HFFc6 (cell line): ENCODE results near the gene GPBP1L1. TPM values are rescaled to one million over a fixed set of nuclear protein-coding genes. Genes with fewer than 3 reads are reported as not detected.
A peak's percentile ranks its signal among the peaks of the same experiment; 100 is the strongest.
"Not testable (repeated sequence)": the region's sequence is repeated elsewhere in the genome, so short reads cannot be mapped to it uniquely, and the experiment has no call there.

Experiments used
- DNase-seq: peaks from one replicate; pipeline ENCODE4 v3.0.0-alpha.2; 2018
- H3K27ac Mint-ChIP-seq: 2 replicates; pipeline ENCODE4 v1.8.0; 2020; ENCODE audit warnings: mild to moderate bottlenecking, mixed read lengths
- H3K27me3 Mint-ChIP-seq: 2 replicates; pipeline ENCODE4 v1.8.0; 2021; ENCODE audit warnings: mild to moderate bottlenecking, moderate library complexity, mixed read lengths; ENCODE audit not compliant: insufficient read depth
- H3K36me3 Mint-ChIP-seq: 2 replicates; pipeline ENCODE4 v1.8.0; 2021; ENCODE audit warnings: low read depth, mixed read lengths
- H3K4me1 Mint-ChIP-seq: 2 replicates; pipeline ENCODE4 v1.8.0; 2020; ENCODE audit warnings: low read depth, mixed read lengths
- H3K4me3 Mint-ChIP-seq: 2 replicates; pipeline ENCODE4 v1.8.0; 2020; ENCODE audit warnings: mild to moderate bottlenecking, moderate library complexity, mixed read lengths
- H3K9me3 Mint-ChIP-seq: 2 replicates; pipeline ENCODE4 v1.8.0; 2020; ENCODE audit warnings: mild to moderate bottlenecking, mixed read lengths
- CTCF ChIP-seq: fragments of 200-600 bp; sonication (generic); IDR thresholded peaks from 2 replicates; pipeline ENCODE4 v1.5.0; 2021; ENCODE audit warnings: antibody characterized with exemption, mild to moderate bottlenecking
- total RNA-seq, 6 experiments: library from RNA; stranded (reverse); fragmentation: NEBNext Ultra II Directional; extraction: Animal tissue kit (Norgen Biotek cat#: 25700); gene quantifications; 2 replicates in 1 of 6; 3 replicates in 5 of 6; pipeline ENCODE4 v1.2.3, GENCODE V29; 2021

GPBP1L1 gene
- total RNA-seq, 6 experiments from 2014 or later = 66.5 to 76.7 (median 68.1) TPM

DNA sequence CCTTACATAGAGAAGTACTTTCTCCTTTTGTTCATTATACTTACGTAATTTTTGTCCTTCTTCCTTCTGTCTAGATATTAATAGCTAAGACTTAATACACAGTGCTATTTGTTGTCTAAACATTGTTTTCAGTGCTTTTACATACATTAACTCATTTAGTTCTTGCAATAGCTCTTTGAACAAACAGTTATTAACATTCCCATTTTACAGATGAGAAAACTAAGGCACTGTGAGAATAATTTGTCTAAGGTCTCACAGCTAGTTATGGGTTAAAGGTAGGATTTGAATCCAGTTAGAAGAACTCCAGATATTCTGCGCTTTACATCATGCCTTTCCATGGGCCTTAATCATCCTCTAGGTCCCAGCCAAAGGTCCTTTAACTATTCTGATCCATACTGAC is 82.1 kb downstream of the GPBP1L1 start:
- Mint-ChIP-seq H3K27ac (no peak overlapping the region), H3K4me3 (no peak overlapping the region), H3K27me3 (no peaks in the 10 kb centered on the region), H3K36me3 (peaks cover 20% of the 10 kb centered on the region; the same call in 1 of the 2 replicates), H3K4me1 (peaks cover 50% of the 10 kb centered on the region), H3K9me3 (no peaks in the 10 kb centered on the region)
- DNase-seq = no peak
- TF ChIP-seq CTCF = no peak

GRCh38 chr1:45596765-45597164 is 89.6 kb downstream of the GPBP1L1 start:
- not testable (repeated sequence) for H3K27ac Mint-ChIP-seq, H3K36me3 Mint-ChIP-seq, H3K27me3 Mint-ChIP-seq

GRCh38 chr1:45594412-45594811 is 91.9 kb downstream of the GPBP1L1 start:
- DNase-seq = no peak
- H3K27me3 Mint-ChIP-seq = no peaks in the 10 kb centered on the region
- H3K36me3 Mint-ChIP-seq = no peaks in the 10 kb centered on the region; the same call in 1 of the 2 replicates
- 0 out of 2 replicates have a peak, but pooled peaks cover under 1% of the 10 kb centered on the region for H3K4me1 Mint-ChIP-seq
- no peak overlapping the region for H3K27ac Mint-ChIP-seq
- no peak for TF ChIP-seq CTCF
- no peaks in the 10 kb centered on the region for H3K9me3 Mint-ChIP-seq
- no peak overlapping the region for H3K4me3 Mint-ChIP-seq

More at GRCh38 chr1:45596765-45597164, 89.6 kb downstream of the GPBP1L1 start:
- DNase-seq, H3K9me3 Mint-ChIP-seq, H3K4me3 Mint-ChIP-seq: not testable (repeated sequence)
- H3K4me1 Mint-ChIP-seq = peaks cover 24% of the 10 kb centered on the region

- DNase-seq = no peak
- Mint-ChIP-seq H3K36me3 (no peaks in the 10 kb centered on the region), H3K27me3 (no peaks in the 10 kb centered on the region), H3K27ac (no peak overlapping the region), H3K4me1 (peaks cover 22% of the 10 kb centered on the region), H3K9me3 (no peaks in the 10 kb centered on the region), H3K4me3 (no peak overlapping the region)
- no peak for TF ChIP-seq CTCF
Measured at GRCh38 chr1:45589861-45590260, 96.5 kb downstream of the GPBP1L1 start.

DNA sequence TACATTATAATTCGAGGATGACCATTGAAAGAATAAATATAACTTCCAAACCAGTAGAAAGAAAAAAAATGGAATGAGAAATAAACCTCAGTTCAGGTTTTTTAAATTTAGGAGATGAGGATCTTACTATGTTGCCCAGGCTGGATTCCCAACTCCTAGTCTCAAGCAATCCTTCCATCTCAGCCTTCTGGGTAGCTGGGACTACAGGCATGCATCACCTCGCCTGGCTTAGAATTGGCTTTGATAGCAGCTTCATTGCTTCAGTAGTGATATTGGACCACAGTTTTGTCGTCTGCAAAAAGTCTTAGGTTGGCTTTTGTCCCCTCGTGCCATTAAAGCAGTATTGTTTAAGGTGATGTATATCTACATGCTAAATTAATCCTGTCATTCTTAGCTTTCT is 99.6 kb downstream of the GPBP1L1 start:
- peaks cover 8% of the 10 kb centered on the region for H3K27me3 Mint-ChIP-seq

More for the DNA sequence above, 99.6 kb downstream of the GPBP1L1 start:
- Mint-ChIP-seq H3K4me3 (peak overlapping the region; percentile 100), H3K9me3 (no peaks in the 10 kb centered on the region), H3K4me1 (peaks cover 28% of the 10 kb centered on the region), H3K27ac (peak overlapping the region; percentile 96; the same call in 1 of the 2 replicates), H3K36me3 (no peaks in the 10 kb centered on the region)
- no peak for TF ChIP-seq CTCF
- DNase-seq = no peak
